Dermis blood vessel endothelial cell (primary cell): Measurements from ENCODE around the gene SHLD2. TPM values are rescaled to one million over a fixed set of nuclear protein-coding genes. Genes with fewer than 3 reads are reported as not detected.
"Not testable (repeated sequence)": the region's sequence is repeated elsewhere in the genome, so short reads cannot be mapped to it uniquely, and the experiment has no call there.

Experiments
- DNase-seq: peaks from one replicate; pipeline ENCODE4 v3.0.0; 2010
- total RNA-seq: library from RNA; depleted of rRNA; stranded (reverse); fragments of >200 nt; gene quantifications from 2 replicates; pipeline ENCODE4 v1.2.3, GENCODE V29; 2014

The SHLD2 gene
- total RNA-seq, result 25.9 and 36.2 TPM in 2 replicates

- DNase-seq, result peak; percentile 92
Observed at GRCh38 chr10:87094373-87095235, at the start of gene SHLD2, which contains the start of gene GLUD1. SHLD2 (plus strand) TSS chr10:87095206; CDS start chr10:87151355, 56,149 bp downstream. GLUD1 (minus strand) TSS chr10:87094843; CDS start chr10:87094769, 74 bp downstream.

- no peak for DNase-seq
Observed at GRCh38 chr10:87045434-87045938, 49.5 kb upstream of the SHLD2 start.

GRCh38 chr10:87053111-87053510 is 41.9 kb upstream of the SHLD2 start:
- no peak for DNase-seq

DNA sequence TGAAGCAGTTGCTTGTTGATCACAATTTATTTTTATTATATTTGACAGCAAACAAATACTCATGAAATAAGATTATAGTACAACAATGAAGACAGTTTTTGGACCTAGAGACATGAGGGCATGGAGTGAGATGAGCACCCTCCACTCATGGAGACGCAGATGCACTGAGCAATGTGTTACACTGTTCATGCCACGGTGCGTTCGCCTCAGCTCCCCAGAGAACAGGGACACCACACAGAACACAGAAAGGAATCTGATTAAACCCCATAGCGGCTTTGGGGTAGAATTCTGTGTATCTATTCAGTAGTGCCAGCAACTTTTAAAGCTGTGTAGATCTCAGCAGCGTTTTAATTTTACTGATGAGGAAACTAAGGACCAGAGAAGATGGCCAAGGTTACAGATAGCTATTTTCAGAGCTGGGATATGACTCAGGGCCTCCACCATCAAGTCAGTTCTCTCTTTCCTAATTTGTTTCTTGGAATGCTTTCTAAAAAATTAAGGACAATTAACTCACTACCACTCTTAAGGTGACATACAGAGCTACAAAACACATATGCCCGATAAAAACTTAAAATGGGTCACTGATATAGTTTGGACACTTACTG is 41.3 kb upstream of the SHLD2 start:
- no peak for DNase-seq

DNA sequence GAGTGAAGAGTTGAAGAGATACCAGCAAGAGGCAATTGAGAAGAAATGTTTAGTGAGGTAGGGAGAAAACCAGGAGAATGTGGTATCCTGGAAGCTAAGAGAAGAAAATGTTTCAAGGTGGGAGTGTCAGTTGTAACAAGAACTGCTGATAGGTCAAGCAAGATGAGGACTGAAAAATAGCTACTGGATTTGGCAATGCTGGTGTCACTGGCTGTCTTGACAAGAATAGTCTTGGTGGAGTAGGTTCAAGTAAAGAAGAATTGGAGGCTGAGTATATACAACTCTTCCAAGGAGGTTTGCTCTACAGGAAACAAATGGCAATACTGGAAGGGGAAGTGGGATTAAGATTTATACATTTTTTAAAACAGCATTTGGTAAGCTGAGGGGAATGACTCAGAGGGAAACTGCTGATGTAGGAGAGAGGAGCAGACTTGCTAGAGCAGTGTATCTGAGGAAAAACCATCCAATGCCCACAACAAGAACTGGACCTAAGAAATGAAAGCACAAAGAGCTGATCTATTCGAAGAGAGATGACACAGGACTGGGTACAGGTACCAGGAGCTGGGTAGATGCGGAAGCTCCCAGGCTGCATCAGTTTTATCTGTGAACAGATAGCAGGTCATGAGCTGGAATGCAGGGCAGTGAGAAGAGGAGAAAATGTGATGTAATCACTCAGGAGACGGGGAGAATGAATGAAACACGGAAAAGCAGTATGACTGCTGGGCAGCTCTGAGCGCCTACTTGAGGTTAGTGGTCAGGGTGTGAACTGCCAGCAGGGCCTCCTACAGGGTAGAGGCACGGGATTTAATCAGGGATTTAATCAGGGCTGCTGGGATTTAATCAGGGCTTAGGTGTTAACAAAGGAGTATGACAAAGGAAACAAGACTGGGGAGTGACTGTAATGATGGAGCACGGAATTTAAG is 40.4 kb upstream of the SHLD2 start:
- DNase-seq, result peak; percentile 40

DNA sequence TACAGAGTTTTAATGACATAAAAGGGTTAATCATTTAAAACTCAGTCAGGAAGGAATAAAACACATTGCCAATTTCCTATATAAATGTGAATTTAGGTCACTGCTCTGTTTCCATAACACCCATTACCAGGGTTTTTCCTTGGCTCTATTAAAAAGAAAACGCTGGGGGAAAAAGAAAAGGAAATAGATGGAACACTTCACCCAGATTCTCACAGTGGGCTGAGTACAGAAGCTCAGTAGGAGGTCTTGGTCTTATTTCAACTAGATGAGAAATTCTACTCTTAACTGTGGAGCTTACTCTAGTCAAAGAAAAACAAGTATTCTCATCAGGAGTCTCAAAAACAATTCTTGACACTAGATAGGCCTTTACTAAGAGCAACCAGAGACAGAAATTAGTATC is 36.8 kb upstream of the SHLD2 start:
- peak; percentile 20 for DNase-seq

- no peak for DNase-seq
Observed at GRCh38 chr10:87059401-87059800, 35.6 kb upstream of the SHLD2 start.

GRCh38 chr10:87060280-87060928 is 34.6 kb upstream of the SHLD2 start:
- DNase-seq, result no peak

GRCh38 chr10:87064651-87065050 is 30.4 kb upstream of the SHLD2 start:
- no peak for DNase-seq

- DNase-seq, result no peak
Observed at GRCh38 chr10:87066178-87066577, 28.8 kb upstream of the SHLD2 start.

- no peak for DNase-seq
Observed at GRCh38 chr10:87066865-87067264, 28.1 kb upstream of the SHLD2 start.

DNA sequence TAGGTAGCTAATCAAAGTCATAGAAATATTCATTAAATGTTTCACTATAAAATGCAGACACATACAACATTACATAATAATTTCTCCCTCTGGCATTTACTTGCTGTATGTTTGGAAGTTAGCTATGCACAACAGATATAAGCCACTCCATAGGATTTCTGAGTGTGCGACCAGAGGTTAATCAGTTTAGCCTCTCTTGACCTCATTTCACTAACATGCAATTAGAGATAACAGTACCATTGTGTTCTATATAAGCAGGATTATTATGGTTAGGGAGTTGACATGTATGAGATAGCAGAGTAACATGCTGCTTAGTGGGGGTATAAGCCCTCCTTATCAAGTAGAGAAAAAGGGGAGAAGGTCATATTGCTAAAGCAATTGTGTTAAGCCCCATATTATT is 26.7 kb upstream of the SHLD2 start:
- DNase-seq, result no peak

DNA sequence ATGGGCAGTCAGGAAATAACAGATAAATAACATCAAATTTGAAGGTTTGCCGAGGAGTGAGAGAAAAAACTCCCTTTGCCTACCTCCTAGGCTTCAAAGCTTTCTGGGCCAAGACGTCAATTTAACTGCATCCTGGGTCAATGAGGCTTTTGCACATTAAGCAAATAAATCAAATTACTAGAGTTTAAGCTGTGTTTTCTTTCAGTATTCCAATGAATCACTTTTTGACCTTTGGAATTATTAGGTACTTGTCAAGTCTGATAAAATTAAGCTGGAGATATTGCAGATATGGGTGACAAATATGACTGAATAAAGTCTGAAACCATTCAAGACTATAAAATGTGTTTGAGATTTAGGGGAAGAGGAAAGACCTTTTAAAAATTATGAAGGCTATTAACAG is 22.6 kb upstream of the SHLD2 start:
- no peak for DNase-seq

DNA sequence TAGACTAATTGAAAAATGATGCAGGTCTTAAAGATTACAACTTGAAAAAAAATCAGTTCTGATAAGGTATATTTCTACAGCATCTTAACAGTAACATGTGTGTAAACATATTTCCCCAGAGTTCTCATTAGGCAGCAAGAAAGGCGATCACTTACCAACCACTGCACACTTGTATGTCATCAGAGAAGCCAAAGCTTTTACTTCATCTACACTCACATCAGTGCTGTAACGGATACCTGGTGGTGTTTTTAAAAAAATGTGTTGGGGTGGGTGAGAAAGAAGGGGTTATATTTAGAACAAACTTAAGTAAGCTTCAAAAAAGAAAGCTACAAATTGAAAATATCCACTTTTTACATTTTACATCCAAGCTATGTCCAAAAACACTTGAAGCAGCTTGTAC is 18.6 kb upstream of the SHLD2 start:
- DNase-seq, result not testable (repeated sequence)

DNA sequence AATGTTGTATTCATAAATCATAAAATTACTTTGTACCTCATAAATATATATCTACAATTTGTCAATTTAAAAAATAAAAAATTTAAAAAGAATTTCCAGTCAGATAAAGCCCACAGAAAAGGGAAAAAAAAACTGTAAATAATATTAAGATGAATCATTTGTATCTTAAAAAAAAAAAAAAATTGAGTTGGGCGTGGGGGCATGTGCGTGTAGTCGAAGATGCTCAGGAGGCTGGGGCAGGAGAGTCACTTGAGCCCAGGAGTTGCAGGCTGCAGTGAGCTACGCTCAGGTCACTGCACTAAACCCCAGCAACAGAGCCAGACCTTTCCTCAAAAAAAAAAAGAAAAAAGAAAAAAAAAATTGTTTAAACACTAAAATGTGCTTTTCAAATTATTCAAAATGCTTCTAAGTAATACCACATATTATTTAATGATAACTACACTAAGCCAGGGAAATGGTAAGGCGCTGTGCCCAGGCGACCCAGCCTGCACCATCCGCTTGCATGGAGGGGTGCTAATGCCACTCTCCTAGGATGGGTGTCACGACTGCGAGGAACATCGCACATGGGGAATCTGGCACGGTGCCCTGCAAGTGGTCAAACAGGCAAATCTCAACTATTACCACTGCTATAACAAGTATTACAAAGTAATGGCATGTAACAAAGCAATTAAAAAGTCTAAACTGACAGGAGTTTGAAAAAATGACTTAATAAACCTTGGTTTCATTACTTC is 15.7 kb upstream of the SHLD2 start:
- no peak for DNase-seq

DNA sequence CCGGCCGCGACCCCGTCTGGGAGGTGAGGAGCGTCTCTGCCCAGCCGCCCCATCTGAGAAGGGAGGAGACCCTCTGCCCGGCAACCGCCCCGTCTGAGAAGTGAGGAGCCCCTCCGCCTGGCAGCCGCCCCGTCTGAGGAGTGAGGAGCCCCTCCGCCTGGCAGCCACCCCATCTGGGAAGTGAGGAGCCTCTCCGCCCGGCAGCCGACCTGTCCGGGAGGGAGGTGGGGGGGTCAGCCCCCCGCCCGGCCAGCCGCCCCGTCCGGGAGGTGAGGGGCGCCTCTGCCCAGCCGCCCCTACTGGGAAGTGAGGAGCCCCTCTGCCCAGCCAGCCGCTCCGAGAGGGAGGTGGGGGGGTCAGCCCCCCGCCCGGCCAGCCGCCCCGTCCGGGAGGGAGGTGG is 14.4 kb upstream of the SHLD2 start:
- DNase-seq, result not testable (repeated sequence)

GRCh38 chr10:87081574-87081973 is 13.4 kb upstream of the SHLD2 start:
- not testable (repeated sequence) for DNase-seq

DNA sequence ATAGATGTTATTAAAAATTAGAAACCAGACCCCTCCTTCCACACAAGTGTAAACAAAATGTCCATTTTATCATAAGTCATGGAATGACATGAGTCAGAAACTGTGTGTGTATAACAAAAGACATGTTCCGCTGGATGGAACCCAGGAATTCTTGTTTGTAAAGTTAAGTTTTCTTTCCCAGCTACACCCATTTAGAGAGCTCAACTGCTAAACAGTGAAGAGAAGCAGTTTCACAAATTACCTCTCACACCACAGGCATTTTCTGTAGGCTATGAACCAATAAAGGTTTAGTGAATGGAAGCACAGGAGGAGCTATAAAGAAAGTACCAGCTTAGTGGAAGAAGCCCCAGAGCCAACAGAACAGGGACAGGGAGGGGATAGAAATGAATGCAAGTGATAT is 12.8 kb upstream of the SHLD2 start:
- DNase-seq, result peak; percentile 60

GRCh38 chr10:87083576-87084290 is 11.3 kb upstream of the SHLD2 start:
- DNase-seq, result peak; percentile 80

- peak; percentile 60 for DNase-seq
Observed at GRCh38 chr10:87084291-87084782, 10.7 kb upstream of the SHLD2 start.

DNA sequence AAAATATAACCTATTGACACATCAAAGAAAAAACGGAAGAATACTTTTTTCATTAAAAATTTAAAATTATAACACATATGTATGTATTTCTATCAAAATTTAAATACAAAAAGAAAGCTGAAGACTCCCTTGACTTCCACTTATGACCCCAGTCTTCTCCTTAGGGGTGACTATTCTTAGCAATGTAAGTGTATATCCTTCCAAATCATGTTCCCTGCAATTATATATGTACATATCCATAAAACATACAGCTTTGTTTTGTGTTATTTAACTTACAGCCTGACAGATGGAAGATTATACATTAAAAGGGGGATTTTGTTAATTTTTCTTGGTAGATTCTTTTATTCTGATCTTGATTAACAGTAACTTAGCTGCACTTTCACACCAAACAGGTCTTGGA is 9.5 kb upstream of the SHLD2 start:
- no peak for DNase-seq
